ENCODE results near the gene ZFY. TPM values are rescaled to one million over a fixed set of nuclear protein-coding genes. Genes with fewer than 3 reads are reported as not detected.

The ZFY gene
- total RNA-seq, 1 experiment from 2014 or later: 3.5 TPM

- Histone ChIP-seq H3K9ac (ENCODE audit: low read length) (no peak overlapping the region), H3K9me3 (ENCODE audit: control insufficient read depth in 1 of 2, insufficient read depth in 1 of 2, low read depth in 1 of 2, low read length in 2 of 2) (no peaks in the 10 kb centered on the region), H3K79me2 (ENCODE audit: insufficient read depth, low read length) (no peaks in the 10 kb centered on the region), H3K4me3 (replicated peaks in 1 of 2; ENCODE audit: low read depth in 1 of 2, low read length in 2 of 2) (no peak overlapping the region), H3K27ac (ENCODE audit: low read depth, low read length) (no peak overlapping the region), H3K27me3 (ENCODE audit: insufficient read depth, low read length) (no peaks in the 10 kb centered on the region), H4K20me1 (ENCODE audit: insufficient read depth) (no peaks in the 10 kb centered on the region), H3K36me3 (ENCODE audit: control insufficient read depth in 1 of 2, insufficient read depth in 2 of 2, low read length in 2 of 2) (no peaks in the 10 kb centered on the region), H3K9me2 (ENCODE audit: insufficient read depth) (no peaks in the 10 kb centered on the region), H3K4me1 (ENCODE audit: control insufficient read depth in 1 of 2, insufficient read depth in 2 of 2, low read length in 2 of 2) (no peaks in the 10 kb centered on the region), H3K4me2 (ENCODE audit: low read length) (no peak overlapping the region), H2AFZ (ENCODE audit: low read depth, low read length, poor library complexity, severe bottlenecking) (no peak overlapping the region)
- intact Hi-C loops (cut with micrococcal nuclease): no loop called here
- CTCF ChIA-PET: no interaction called here
- RAD21 ChIA-PET (ENCODE audit: low non-redundant PET in 1 of 2, low total read pairs in 2 of 2, uncharacterized antibody in 2 of 2, unreplicated experiment in 2 of 2): no interaction called here
- no TSS peak for BruUV-seq (replicated peaks)
- TF ChIP-seq ATF3 (IDR thresholded peaks at IDR 0.05): no peak
- TF ChIP-seq POLR2A (IDR thresholded peaks at IDR 0.05; ENCODE audit: borderline replicate concordance, extremely low read depth, insufficient read depth, insufficient read length): no peak
- no peak for TF ChIP-seq ZFX (IDR thresholded peaks at IDR 0.05)
- TF ChIP-seq SP1 (IDR thresholded peaks at IDR 0.05; ENCODE audit: low read depth): no peak
- TF ChIP-seq JUND (IDR thresholded peaks at IDR 0.05): no peak
- TF ChIP-seq SRF (IDR thresholded peaks at IDR 0.05; ENCODE audit: low read depth): no peak
- TF ChIP-seq SIN3A (IDR thresholded peaks at IDR 0.05; ENCODE audit: low read depth): no peak
- TF ChIP-seq ZNF274 (IDR thresholded peaks at IDR 0.05; ENCODE audit: low read depth, low read length): no peak
- TF ChIP-seq ELF1 (IDR thresholded peaks at IDR 0.05; ENCODE audit: borderline replicate concordance, low read depth): no peak
- TF ChIP-seq CEBPB (IDR thresholded peaks at IDR 0.05; ENCODE audit: low read depth): no peak
- TF ChIP-seq EGR1 (IDR thresholded peaks at IDR 0.05; ENCODE audit: low read depth): no peak
- no peak for TF ChIP-seq FOSL1 (IDR thresholded peaks at IDR 0.05; ENCODE audit: low read depth)
- TF ChIP-seq POLR2AphosphoS5 (IDR thresholded peaks at IDR 0.05; ENCODE audit: low read depth, low read length): no peak
- no peak for TF ChIP-seq ZBTB33 (IDR thresholded peaks at IDR 0.05; ENCODE audit: extremely low read depth, insufficient replicate concordance, low read length)
- POLR2A ChIA-PET: no interaction called here
- DNase-seq (ENCODE audit: low read depth, low spot score) (no peak), ATAC-seq (no peak)
These were observed 15.5 kb downstream of the ZFY start for GRCh38 chrY:2950655-2951054.

Data from HCT116 (cell line).